Measurements from ENCODE around the gene FAM53B. TPM values are rescaled to one million over a fixed set of nuclear protein-coding genes. Genes with fewer than 3 reads are reported as not detected.

Gene FAM53B
- total RNA-seq, 2 donors from 2014 or later = 19.3 to 22.6 TPM

DNA sequence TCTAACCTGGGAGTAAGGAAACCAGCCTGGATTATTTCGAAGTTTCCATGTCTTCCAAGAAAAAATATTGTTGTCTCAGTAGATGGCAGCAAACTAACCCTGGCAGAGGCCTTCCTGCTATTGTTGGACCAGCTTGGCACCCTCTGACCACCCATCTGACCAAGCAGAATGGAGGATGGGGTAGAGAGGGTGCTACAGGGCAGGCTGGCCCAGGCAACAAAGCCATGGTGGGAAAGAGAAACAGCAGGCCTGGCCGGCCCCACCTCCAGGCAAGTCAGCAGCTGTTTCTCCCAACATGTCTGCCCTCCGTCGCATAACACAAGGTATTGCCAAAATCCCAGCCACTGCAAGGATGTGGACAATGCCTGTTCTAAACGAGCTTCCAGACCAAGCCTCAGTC, 95.0 kb downstream of the FAM53B start:
- WGBS, 2 experiments (ENCODE audit: insufficient coverage in 1 of 2, insufficient read length in 1 of 2) = 50 to 71% methylated on average over 2 to 5 of the region's 5 CpGs
- Mint-ChIP-seq H3K27me3 (ENCODE audit: insufficient read depth) (no peaks in the 10 kb centered on the region), H3K27ac (no peak overlapping the region), H3K4me1 (peaks cover 6% of the 10 kb centered on the region), H3K4me3 (no peak overlapping the region), H3K9me3 (no peaks in the 10 kb centered on the region), H3K36me3 (ENCODE audit: low read depth) (no peaks in the 10 kb centered on the region)
- H3K9me3 ChIP-seq (ENCODE audit: control insufficient read depth, low read length) = no peaks in the 10 kb centered on the region
- H3K36me3 ChIP-seq (ENCODE audit: control insufficient read depth, insufficient read depth, low read length) = peaks cover 3% of the 10 kb centered on the region
- DNase-seq = no peak
- H3K27me3 ChIP-seq (ENCODE audit: control insufficient read depth, insufficient read depth, low read length, poor library complexity, severe bottlenecking) = no peaks in the 10 kb centered on the region
- TF ChIP-seq CTCF (conservative IDR thresholded peaks at IDR 0.05) = no peak
- peak overlapping the region; percentile 44 for H3K27ac ChIP-seq (ENCODE audit: low read depth, low read length)
- no peaks in the 10 kb centered on the region for H3K4me1 ChIP-seq (ENCODE audit: control insufficient read depth, insufficient read depth, low read length)
- H3K9ac ChIP-seq (ENCODE audit: extremely low read depth, low read length, poor library complexity, severe bottlenecking) = no peak overlapping the region
- no peak overlapping the region for H3K4me3 ChIP-seq (ENCODE audit: low read length)

- H3K27ac ChIP-seq (ENCODE audit: low read depth, low read length) = no peak overlapping the region
- H3K36me3 ChIP-seq (ENCODE audit: control insufficient read depth, insufficient read depth, low read length) = peaks cover 3% of the 10 kb centered on the region
- H3K27me3 ChIP-seq (ENCODE audit: control insufficient read depth, insufficient read depth, low read length, poor library complexity, severe bottlenecking) = no peaks in the 10 kb centered on the region
- no peak for TF ChIP-seq CTCF (conservative IDR thresholded peaks at IDR 0.05)
- H3K4me1 ChIP-seq (ENCODE audit: control insufficient read depth, insufficient read depth, low read length) = no peaks in the 10 kb centered on the region
- Mint-ChIP-seq H3K4me3 (no peak overlapping the region), H3K4me1 (peaks cover 6% of the 10 kb centered on the region), H3K27ac (peak overlapping the region; percentile 64), H3K36me3 (ENCODE audit: low read depth) (no peaks in the 10 kb centered on the region), H3K27me3 (ENCODE audit: insufficient read depth) (no peaks in the 10 kb centered on the region), H3K9me3 (no peaks in the 10 kb centered on the region)
- H3K9ac ChIP-seq (ENCODE audit: extremely low read depth, low read length, poor library complexity, severe bottlenecking) = no peak overlapping the region
- no peak for DNase-seq
- H3K9me3 ChIP-seq (ENCODE audit: control insufficient read depth, low read length) = no peaks in the 10 kb centered on the region
- H3K4me3 ChIP-seq (ENCODE audit: low read length) = no peak overlapping the region
- WGBS, 2 experiments (ENCODE audit: insufficient coverage in 1 of 2, insufficient read length in 1 of 2) = 86 to 95% methylated on average over 9 of the region's 9 CpGs
Measured at GRCh38 chr10:124648738-124649137, 95.4 kb downstream of the FAM53B start.

- Mint-ChIP-seq H3K9me3 (no peaks in the 10 kb centered on the region), H3K4me3 (no peak overlapping the region), H3K27ac (peak overlapping the region; percentile 64), H3K36me3 (ENCODE audit: low read depth) (no peaks in the 10 kb centered on the region), H3K4me1 (peaks cover 6% of the 10 kb centered on the region), H3K27me3 (ENCODE audit: insufficient read depth) (no peaks in the 10 kb centered on the region)
- Histone ChIP-seq H3K4me1 (ENCODE audit: control insufficient read depth, insufficient read depth, low read length) (no peaks in the 10 kb centered on the region), H3K27me3 (ENCODE audit: control insufficient read depth, insufficient read depth, low read length, poor library complexity, severe bottlenecking) (no peaks in the 10 kb centered on the region), H3K36me3 (ENCODE audit: control insufficient read depth, insufficient read depth, low read length) (peaks cover 3% of the 10 kb centered on the region), H3K4me3 (ENCODE audit: low read length) (no peak overlapping the region), H3K9me3 (ENCODE audit: control insufficient read depth, low read length) (no peaks in the 10 kb centered on the region), H3K27ac (ENCODE audit: low read depth, low read length) (no peak overlapping the region), H3K9ac (ENCODE audit: extremely low read depth, low read length, poor library complexity, severe bottlenecking) (no peak overlapping the region)
- WGBS, 2 experiments (ENCODE audit: insufficient coverage in 1 of 2, insufficient read length in 1 of 2) = 90 to 100% methylated on average over 3 to 5 of the region's 7 CpGs
- no peak for DNase-seq
- no peak for TF ChIP-seq CTCF (conservative IDR thresholded peaks at IDR 0.05)
Measured at GRCh38 chr10:124648131-124648475, 96.1 kb downstream of the FAM53B start.
